Gastroesophageal sphincter (tissue), 4 donors: ENCODE measurements around the gene TRAPPC8. TPM values are rescaled to one million over a fixed set of nuclear protein-coding genes. Genes with fewer than 3 reads are reported as not detected.
A peak's percentile ranks its signal among the peaks of the same experiment; 100 is the strongest.
"Not testable (repeated sequence)": the region's sequence is repeated elsewhere in the genome, so short reads cannot be mapped to it uniquely, and the experiment has no call there.

Source experiments
- ATAC-seq: fragments of 150-250 bp; one replicate; pipeline ENCODE4 v1.9.1; 2016; ENCODE audit warnings: mild to moderate bottlenecking, moderate library complexity
- H3K27ac ChIP-seq, 4 donors: fragments of 200-600 bp; sonication (generic) in 3 of 4; 1 replicate in 3 of 4; 2 replicates in 1 of 4; pipeline ENCODE4 v1.5.1; 2016 to 2019
- H3K27me3 ChIP-seq: fragments of 200-600 bp; sonication (generic); one replicate; pipeline ENCODE4 v1.5.1; 2019
- H3K36me3 ChIP-seq, 2 donors: fragments of 200-600 bp; sonication (generic); one replicate each; pipeline ENCODE4 v1.5.1; 2019; ENCODE audit warnings: control low read depth in 1 of 2
- H3K4me1 ChIP-seq, 3 donors: fragments of 200-600 bp; sonication (generic); 1 replicate in 2 of 3; 2 replicates in 1 of 3; pipeline ENCODE4 v1.5.1; 2016 to 2019; ENCODE audit warnings: control low read depth in 2 of 3
- H3K4me3 ChIP-seq, 2 donors: fragments of 200-600 bp; sonication (generic); one replicate each; pipeline ENCODE4 v1.5.1; 2019; ENCODE audit warnings: mild to moderate bottlenecking in 1 of 2, moderate library complexity in 1 of 2
- H3K9me3 ChIP-seq, 3 donors: fragments of 200-600 bp; sonication (generic); one replicate each; pipeline ENCODE4 v1.5.1; 2017 to 2019; ENCODE audit warnings: control low read depth in 2 of 3
- CTCF ChIP-seq, 4 experiments: fragments of 200-600 bp in 2 of 4; fragments of 450-650 bp in 2 of 4; sonication (generic) in 1 of 4; IDR thresholded peaks; one replicate each; pipeline ENCODE4 v1.5.1; 2017 to 2019; ENCODE audit warnings: antibody characterized with exemption in 4 of 4, mild to moderate bottlenecking in 2 of 4, moderate library complexity in 2 of 4
- EP300 ChIP-seq: sonication (generic); formaldehyde crosslinking; IDR thresholded peaks from one replicate; pipeline ENCODE4 v1.6.1; 2017; ENCODE audit warnings: antibody characterized with exemption, mild to moderate bottlenecking
- POLR2A ChIP-seq, 2 donors: fragments of 450-650 bp; IDR thresholded peaks; one replicate each; pipeline ENCODE4 v1.6.1; 2017; ENCODE audit warnings: antibody characterized with exemption in 2 of 2, mild to moderate bottlenecking in 2 of 2, moderate library complexity in 1 of 2
- POLR2AphosphoS5 ChIP-seq: sonication (generic); formaldehyde crosslinking; IDR thresholded peaks from one replicate; pipeline ENCODE4 v1.6.1; 2017; ENCODE audit warnings: antibody characterized with exemption
- WGBS, 2 donors: methylation state at CpG; one replicate each; pipeline ENCODE4 v1.1.5; 2018; ENCODE audit warnings: low coverage in 1 of 2; 5-methylcytosine and 5-hydroxymethylcytosine counted together
- total RNA-seq, 4 donors: library from RNA; depleted of rRNA; stranded (reverse); fragments of >200 nt; gene quantifications; one replicate each; pipeline ENCODE4 v1.1.0, GENCODE V29; 2016

TRAPPC8 gene
- total RNA-seq, 4 donors from 2014 or later, result 40.0 to 62.4 (median 42.5) TPM

GRCh38 chr18:31819925-31820229 is 123.1 kb downstream of the TRAPPC8 start:
- no peak for ATAC-seq
- Histone ChIP-seq H3K36me3 (no peaks in the 10 kb centered on the region), H3K9me3 (no peaks in the 10 kb centered on the region), H3K27ac (no peak overlapping the region), H3K4me1 (no peaks in the 10 kb centered on the region), H3K27me3 (no peaks in the 10 kb centered on the region), H3K4me3 (no peak overlapping the region)
- 67 to 100% methylated on average over 1 of the region's 1 CpG for WGBS, 2 donors
- TF ChIP-seq POLR2A (IDR thresholded peaks at IDR 0.05), result no peak
- TF ChIP-seq POLR2AphosphoS5, result no peak
- no peak for TF ChIP-seq CTCF (IDR thresholded peaks at IDR 0.05)
- TF ChIP-seq EP300, result no peak

GRCh38 chr18:31819106-31819924 is 123.6 kb downstream of the TRAPPC8 start:
- Histone ChIP-seq H3K36me3 (no peaks in the 10 kb centered on the region), H3K27ac (no peak overlapping the region), H3K27me3 (no peaks in the 10 kb centered on the region), H3K9me3 (no peaks in the 10 kb centered on the region), H3K4me1 (no peaks in the 10 kb centered on the region), H3K4me3 (no peak overlapping the region)
- peak; percentile 43 to 63 (median 50) for TF ChIP-seq CTCF (IDR thresholded peaks at IDR 0.05)
- no peak for TF ChIP-seq EP300
- WGBS, 2 donors, result 57 to 69% methylated on average over 6 to 11 of the region's 11 CpGs
- no peak for ATAC-seq

- Histone ChIP-seq H3K36me3 (no peaks in the 10 kb centered on the region), H3K27me3 (no peaks in the 10 kb centered on the region), H3K9me3 (no peaks in the 10 kb centered on the region), H3K4me1 (no peaks in the 10 kb centered on the region), H3K4me3 (no peak overlapping the region), H3K27ac (no peak overlapping the region)
- no peak for ATAC-seq
- 12 to 36% methylated on average over 3 of the region's 3 CpGs for WGBS, 2 donors
- TF ChIP-seq EP300 (no peak), POLR2A (IDR thresholded peaks at IDR 0.05) (no peak), POLR2AphosphoS5 (no peak), CTCF (IDR thresholded peaks at IDR 0.05) (no peak)
Observed at GRCh38 chr18:31814132-31814531, 128.8 kb downstream of the TRAPPC8 start.

GRCh38 chr18:31810336-31811130 is 132.4 kb downstream of the TRAPPC8 start:
- H3K4me1 ChIP-seq, H3K27ac ChIP-seq, H3K9me3 ChIP-seq, H3K4me3 ChIP-seq, H3K27me3 ChIP-seq, H3K36me3 ChIP-seq, ATAC-seq: not testable (repeated sequence)
- WGBS, 2 donors, result 70 to 80% methylated on average over 5 to 6 of the region's 7 CpGs

GRCh38 chr18:31809049-31809448 is 133.9 kb downstream of the TRAPPC8 start:
- H3K9me3 ChIP-seq, ATAC-seq, H3K27ac ChIP-seq, H3K36me3 ChIP-seq, H3K4me1 ChIP-seq, H3K27me3 ChIP-seq, H3K4me3 ChIP-seq: not testable (repeated sequence)
- WGBS, 2 donors, result 55 to 67% methylated on average over 1 to 4 of the region's 4 CpGs

- ATAC-seq, result no peak
- H3K4me3 ChIP-seq, result no peak overlapping the region
- no peaks in the 10 kb centered on the region for H3K9me3 ChIP-seq
- H3K4me1 ChIP-seq, result no peaks in the 10 kb centered on the region
- 72 to 79% methylated on average over 2 of the region's 2 CpGs for WGBS, 2 donors
- no peak overlapping the region for H3K27ac ChIP-seq
- no peaks in the 10 kb centered on the region for H3K36me3 ChIP-seq
- no peaks in the 10 kb centered on the region for H3K27me3 ChIP-seq
- TF ChIP-seq CTCF (IDR thresholded peaks at IDR 0.05) (no peak), EP300 (no peak), POLR2A (IDR thresholded peaks at IDR 0.05) (no peak), POLR2AphosphoS5 (no peak)
Observed at GRCh38 chr18:31801078-31801477, 141.8 kb downstream of the TRAPPC8 start.

- H3K4me3 ChIP-seq, H3K27me3 ChIP-seq, H3K4me1 ChIP-seq, H3K27ac ChIP-seq, H3K36me3 ChIP-seq, H3K9me3 ChIP-seq, ATAC-seq: not testable (repeated sequence)
- WGBS, 2 donors, result 80 to 100% methylated on average over 1 of the region's 5 CpGs
Observed at GRCh38 chr18:31799257-31799656, 143.7 kb downstream of the TRAPPC8 start.
